Naive thymus-derived CD8-positive, alpha-beta T cell (primary cell): ENCODE results near the gene GOLGA2. TPM values are rescaled to one million over a fixed set of nuclear protein-coding genes. Genes with fewer than 3 reads are reported as not detected.
"Not testable (repeated sequence)": the region's sequence is repeated elsewhere in the genome, so short reads cannot be mapped to it uniquely, and the experiment has no call there.

Source experiments
- ATAC-seq, 2 donors: fragments of 150-1000 bp; cut with Tn5 transposase in 1 of 2; sonication (Bioruptor Pico), chemical (Tn5 transposase) in 1 of 2; 1 replicate in 1 of 2; 2 replicates in 1 of 2; pipeline ENCODE4 v1.10.0; 2021; ENCODE audit warnings: mild to moderate bottlenecking in 2 of 2, moderate library complexity in 2 of 2
- POLR2A ChIA-PET: fragments of 350-600 bp; sonication (Branson Sonifier 250); formaldehyde crosslinking; loops from one replicate; lab custom pipeline; 2021; ENCODE audit warnings: antibody characterized with exemption; lab: Charles Lee
- DNase-seq, 10 donors: peaks; one replicate each; pipeline versions ENCODE4 v3.0.0 to v3.0.0-alpha.2; 2020 to 2022
- H3K27ac Mint-ChIP-seq, 10 donors: one replicate each; pipeline ENCODE4 v1.8.0; 2020 to 2022; ENCODE audit warnings: mild to moderate bottlenecking in 10 of 10, mixed read lengths in 10 of 10, moderate library complexity in 4 of 10, inconsistent platforms in 1 of 10
- H3K27me3 Mint-ChIP-seq, 5 donors: one replicate each; pipeline ENCODE4 v1.8.0; 2021 to 2022; ENCODE audit warnings: mixed read lengths in 5 of 5
- H3K36me3 Mint-ChIP-seq, 3 donors: one replicate each; pipeline ENCODE4 v1.8.0; 2020 to 2022; ENCODE audit warnings: mixed read lengths in 3 of 3, mild to moderate bottlenecking in 2 of 3, inconsistent platforms in 1 of 3
- H3K4me1 Mint-ChIP-seq, 4 donors: one replicate each; pipeline ENCODE4 v1.8.0; 2021 to 2022; ENCODE audit warnings: mixed read lengths in 4 of 4
- H3K4me3 Mint-ChIP-seq, 10 donors: one replicate each; pipeline ENCODE4 v1.8.0; 2020 to 2022; ENCODE audit warnings: mild to moderate bottlenecking in 10 of 10, mixed read lengths in 10 of 10, moderate library complexity in 6 of 10, inconsistent platforms in 1 of 10
- H3K9me3 Mint-ChIP-seq, 9 donors: one replicate each; pipeline ENCODE4 v1.8.0; 2020 to 2022; ENCODE audit warnings: mixed read lengths in 9 of 9, mild to moderate bottlenecking in 3 of 9, inconsistent platforms in 1 of 9, moderate library complexity in 1 of 9
- polyA plus RNA-seq, 3 donors: library from polyadenylated mRNA; unstranded; fragments of 300-500 nt; fragmentation: Illumina TruSeq; gene quantifications; one replicate each; pipeline ENCODE4 v1.2.3, GENCODE V29; 2021
- total RNA-seq, 8 experiments: library from RNA in 2 of 8; stranded (reverse) in 2 of 8; gene quantifications; one replicate each; pipeline ENCODE4 v1.2.3 and lab custom pipeline; 2021 to 2026

The GOLGA2 gene
- total and polyA plus RNA-seq, 5 experiments from 2014 or later = 4.7 to 64.7 (median 7.4) TPM

DNA sequence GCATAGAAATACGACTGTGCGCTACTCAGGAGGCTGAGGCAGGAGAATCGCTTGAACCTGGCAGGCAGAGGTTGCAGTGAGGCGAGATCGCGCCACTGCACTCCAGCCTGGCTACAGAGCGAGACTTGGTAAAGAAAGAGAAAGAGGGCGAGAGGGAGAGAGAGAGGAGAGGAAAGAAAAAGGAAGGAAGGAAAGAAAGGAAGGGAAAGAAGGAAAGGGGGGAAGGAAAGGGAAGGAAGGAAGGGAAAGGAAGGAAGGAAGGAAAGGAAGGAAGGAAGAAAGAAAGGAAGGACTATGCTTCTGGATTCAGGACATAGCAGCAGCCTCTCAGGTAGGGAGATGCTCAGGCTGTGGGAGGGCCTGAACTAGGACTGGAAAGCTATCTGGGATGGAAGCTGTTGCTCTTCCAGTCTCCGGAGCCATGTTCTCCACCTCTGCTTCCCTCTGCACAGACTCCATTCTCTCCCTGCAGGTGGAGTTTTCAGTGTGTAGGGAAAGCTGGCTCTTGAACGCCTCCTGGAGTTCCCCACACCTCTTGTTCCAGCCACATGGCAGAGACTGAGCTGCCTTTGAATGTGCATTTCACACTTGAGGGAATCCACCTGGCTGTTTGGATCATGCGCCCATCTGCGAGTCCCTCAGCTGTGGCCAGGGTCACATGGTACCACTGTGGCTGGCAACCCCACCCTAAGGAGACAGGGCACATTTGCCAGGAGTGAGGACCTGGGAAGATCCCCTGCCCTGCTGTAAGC, 9.4 kb upstream of the GOLGA2 start:
- Mint-ChIP-seq H3K27me3 (no peaks in the 10 kb centered on the region), H3K27ac (peak overlapping the region in 1 of 10 donors; percentile 37), H3K9me3 (no peaks in the 10 kb centered on the region), H3K4me3 (no peak overlapping the region), H3K36me3 (peaks cover 0 to 18% (median 7%) of the 10 kb centered on the region in 3 donors), H3K4me1 (peaks cover 0 to 3% (median under 1%) of the 10 kb centered on the region in 4 donors)
- DNase-seq = no peak
- no peak for ATAC-seq
- POLR2A ChIA-PET = interaction anchor here (0.5 kb wide), 1 partner anchor 74 kb away, joined by 7 read pairs; no protein-coding TSS in a partner anchor

- no peak for DNase-seq
- Mint-ChIP-seq H3K27me3 (no peaks in the 10 kb centered on the region), H3K27ac (no peak overlapping the region), H3K36me3 (peaks cover 0 to 11% (median 9%) of the 10 kb centered on the region in 3 donors), H3K9me3 (no peaks in the 10 kb centered on the region), H3K4me1 (peaks cover 4 to 14% (median 13%) of the 10 kb centered on the region in 4 donors), H3K4me3 (no peak overlapping the region)
- no peak for ATAC-seq
- POLR2A ChIA-PET = interaction anchor here (0.6 kb wide), 1 partner anchor 780 kb away, joined by 7 read pairs; no protein-coding TSS in a partner anchor
Measured at GRCh38 chr9:128282500-128282899, 6.7 kb upstream of the GOLGA2 start.

- POLR2A ChIA-PET = interaction anchor here (0.7 kb wide), 1 partner anchor 31 kb away, joined by 5 read pairs; no protein-coding TSS in a partner anchor
- ATAC-seq (no peak), DNase-seq (no peak)
- Mint-ChIP-seq H3K36me3 (peaks cover 0 to 6% (median 4%) of the 10 kb centered on the region in 3 donors), H3K27ac (peak overlapping the region in 3 of 10 donors; percentile 22 to 77 (median 73)), H3K27me3 (peaks cover 0 to 2% (median 0%) of the 10 kb centered on the region in 5 donors), H3K4me1 (peaks cover 15 to 32% (median 30%) of the 10 kb centered on the region in 4 donors), H3K9me3 (no peaks in the 10 kb centered on the region), H3K4me3 (no peak overlapping the region)
Measured at GRCh38 chr9:128280084-128280622, 4.3 kb upstream of the GOLGA2 start.

GRCh38 chr9:128279088-128280073, 3.6 kb upstream of the GOLGA2 start:
- not testable (repeated sequence) for ATAC-seq, H3K36me3 Mint-ChIP-seq, DNase-seq, H3K27me3 Mint-ChIP-seq, H3K9me3 Mint-ChIP-seq
- Mint-ChIP-seq H3K4me3 (peak overlapping the region in 2 of 10 donors; percentile 25 to 75), H3K4me1 (peaks cover 17 to 39% (median 38%) of the 10 kb centered on the region in 4 donors), H3K27ac (peak overlapping the region in 4 of 10 donors; percentile 54 to 84 (median 76))
- POLR2A ChIA-PET = interaction anchor here (0.7 kb wide), 1 partner anchor 30 kb away, joined by 5 read pairs; no protein-coding TSS in a partner anchor

GRCh38 chr9:128276574-128277270, 915 bp upstream of the GOLGA2 start:
- DNase-seq = peak in 2 of 10 donors; percentile 3 to 9
- peaks cover 22 to 49% (median 46%) of the 10 kb centered on the region in 4 donors for H3K4me1 Mint-ChIP-seq
- POLR2A ChIA-PET = interaction anchor here (0.7 to 2.1 kb wide), 5 partner anchors 24 to 148 kb away, joined by 3 to 14 read pairs (median 6); partner anchors contain the start of gene URM1

GRCh38 chr9:128276008-128276573, 284 bp upstream of the GOLGA2 start, which contains the start of gene SWI5:
Gene SWI5, plus strand, starts transcription at chr9:128276276.
- H3K9me3 Mint-ChIP-seq = no peaks in the 10 kb centered on the region
- H3K27ac Mint-ChIP-seq = peak within 1 kb of the TSS; percentile 94 to 100 (median 98)
- peaks cover 0 to 35% (median 8%) of the 10 kb centered on the region in 3 donors for H3K36me3 Mint-ChIP-seq
- H3K27me3 Mint-ChIP-seq = peaks cover 0 to 2% (median 0%) of the 10 kb centered on the region in 5 donors
- POLR2A ChIA-PET = interaction anchor here (0.6 to 2.1 kb wide), 10 partner anchors 24 to 541 kb away, joined by 3 to 14 read pairs (median 5); partner anchors contain the start of genes TOR2A, TRUB2 and URM1
- ATAC-seq (peak; percentile 96 to 98), DNase-seq (peak; percentile 98 to 100 (median 100))
- peaks cover 22 to 49% (median 46%) of the 10 kb centered on the region in 4 donors for H3K4me1 Mint-ChIP-seq
- peak within 1 kb of the TSS; percentile 94 to 97 (median 96) for H3K4me3 Mint-ChIP-seq

More at GRCh38 chr9:128276574-128277270, 915 bp upstream of the GOLGA2 start:
- Mint-ChIP-seq H3K4me3 (peak overlapping the region; percentile 94 to 97 (median 96)), H3K9me3 (no peaks in the 10 kb centered on the region), H3K36me3 (peaks cover 0 to 28% (median 8%) of the 10 kb centered on the region in 3 donors), H3K27ac (peak overlapping the region; percentile 94 to 100 (median 98)), H3K27me3 (peaks cover 0 to 2% (median 0%) of the 10 kb centered on the region in 5 donors)
- ATAC-seq = no peak

DNA sequence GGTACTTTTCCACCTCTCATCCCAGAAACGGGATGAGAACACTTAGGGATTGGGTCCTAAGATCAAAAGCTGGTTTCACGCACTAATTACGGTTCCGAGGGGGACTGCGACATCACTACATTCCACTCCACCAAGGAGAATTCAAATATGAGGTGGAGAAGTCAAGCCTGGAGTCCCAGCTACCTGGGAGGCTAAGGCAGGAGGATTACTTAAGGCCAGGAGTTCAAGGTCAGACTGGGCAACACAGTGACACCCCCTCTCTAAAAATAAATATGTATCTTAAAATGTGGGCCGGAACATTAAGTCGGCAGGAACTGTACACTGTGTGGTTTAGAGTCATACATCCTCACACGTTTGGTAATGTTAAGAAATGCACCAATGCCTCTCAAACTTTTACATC, 1.6 kb downstream of the GOLGA2 start:
- POLR2A ChIA-PET = interaction anchor here (1.7 kb wide), 1 partner anchor 24 kb away, joined by 4 read pairs; no protein-coding TSS in a partner anchor

DNA sequence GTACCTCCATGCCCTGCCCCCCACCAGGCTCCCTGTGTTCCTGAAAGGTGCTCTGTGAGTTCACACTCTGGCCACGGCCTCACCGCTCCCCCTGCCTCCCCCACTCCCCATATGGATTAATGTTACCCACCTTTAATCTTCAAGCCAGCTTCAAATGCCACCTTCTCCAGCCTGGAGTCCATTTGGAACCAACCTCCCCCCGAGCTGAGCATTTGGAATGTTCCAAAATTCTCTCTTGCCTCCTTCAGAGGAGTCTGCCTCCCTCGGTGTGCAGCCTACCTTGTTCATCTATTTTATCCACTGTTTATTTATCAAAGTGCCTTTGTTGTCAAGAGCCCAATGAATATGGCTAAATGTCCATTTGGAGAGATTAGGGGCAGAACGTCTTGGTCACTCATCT, 4.3 kb downstream of the GOLGA2 start:
- DNase-seq (no peak), ATAC-seq (no peak)
- H3K4me1 Mint-ChIP-seq = peaks cover 14 to 30% (median 23%) of the 10 kb centered on the region in 4 donors
- no peaks in the 10 kb centered on the region for H3K9me3 Mint-ChIP-seq
- no peak overlapping the region for H3K4me3 Mint-ChIP-seq
- H3K27ac Mint-ChIP-seq = peak overlapping the region in 2 of 10 donors; percentile 29 to 57
- POLR2A ChIA-PET = interaction anchor here (0.7 to 0.8 kb wide), 2 partner anchors 10 to 613 kb away, joined by 3 to 4 read pairs; no protein-coding TSS in a partner anchor
- peaks cover 0 to 2% (median 0%) of the 10 kb centered on the region in 5 donors for H3K27me3 Mint-ChIP-seq
- H3K36me3 Mint-ChIP-seq = peaks cover 0 to 54% (median 3%) of the 10 kb centered on the region in 3 donors

More for the DNA sequence above, 1.6 kb downstream of the GOLGA2 start:
- ATAC-seq (no peak), DNase-seq (no peak)
- Mint-ChIP-seq H3K4me3 (peak overlapping the region; percentile 7 to 97 (median 95)), H3K36me3 (peaks cover 0 to 39% (median 3%) of the 10 kb centered on the region in 3 donors), H3K4me1 (peaks cover 22 to 47% (median 38%) of the 10 kb centered on the region in 4 donors), H3K27me3 (peaks cover 0 to 2% (median 0%) of the 10 kb centered on the region in 5 donors), H3K27ac (peak overlapping the region in 6 of 10 donors; percentile 8 to 98 (median 96)), H3K9me3 (no peaks in the 10 kb centered on the region)

GRCh38 chr9:128271112-128271511, 4.7 kb downstream of the GOLGA2 start:
- POLR2A ChIA-PET = interaction anchor here (0.7 to 0.8 kb wide), 2 partner anchors 10 to 614 kb away, joined by 3 to 4 read pairs; no protein-coding TSS in a partner anchor
- no peak for DNase-seq
- peaks cover 0 to 58% (median 3%) of the 10 kb centered on the region in 3 donors for H3K36me3 Mint-ChIP-seq

DNA sequence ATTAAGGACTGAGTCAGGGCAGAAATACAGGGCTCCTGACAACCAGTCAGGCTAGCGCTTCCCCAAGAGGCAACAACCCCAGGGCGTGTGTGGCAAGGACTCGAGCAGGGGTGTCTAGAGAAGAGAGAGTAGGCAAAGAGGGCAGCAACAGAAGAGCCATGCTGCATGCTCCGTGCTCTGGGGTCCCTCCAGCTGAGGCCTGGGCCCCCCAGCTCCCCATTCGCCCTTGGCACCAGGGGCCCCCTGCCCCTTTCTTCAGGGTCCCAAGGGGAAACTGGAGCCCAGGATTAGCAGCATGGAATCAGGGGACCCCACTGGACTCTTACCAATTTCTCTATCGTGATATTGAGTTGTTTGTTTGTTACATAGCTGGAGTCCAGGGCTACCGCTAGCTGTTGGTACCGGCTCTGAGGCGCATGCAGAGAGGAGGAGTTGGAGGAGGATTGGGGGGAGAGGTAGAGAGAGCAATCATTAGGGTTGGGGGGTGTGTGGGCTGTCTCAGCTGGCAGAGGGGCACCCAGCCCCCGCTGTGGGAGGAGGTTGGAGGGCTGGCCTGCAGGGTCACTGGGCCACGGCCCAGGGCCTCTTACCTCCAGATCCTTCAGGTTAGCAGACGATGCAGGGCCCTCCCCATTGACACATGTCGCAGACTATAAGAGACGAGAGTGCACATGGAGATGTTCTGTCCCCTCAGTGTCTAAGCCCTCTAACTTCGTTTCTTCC, 8.8 kb downstream of the GOLGA2 start:
- ATAC-seq = no peak
- Mint-ChIP-seq H3K27ac (peak overlapping the region in 1 of 10 donors; percentile 2), H3K4me1 (peaks cover 0 to 3% (median 1%) of the 10 kb centered on the region in 4 donors), H3K36me3 (peaks cover 0 to 62% (median 5%) of the 10 kb centered on the region in 3 donors), H3K4me3 (no peak overlapping the region), H3K27me3 (no peaks in the 10 kb centered on the region), H3K9me3 (no peaks in the 10 kb centered on the region)
- POLR2A ChIA-PET = no interaction called here
- DNase-seq = no peak

More at GRCh38 chr9:128271112-128271511, 4.7 kb downstream of the GOLGA2 start:
- H3K9me3 Mint-ChIP-seq = no peaks in the 10 kb centered on the region
- no peak for ATAC-seq
- H3K27ac Mint-ChIP-seq = peak overlapping the region in 1 of 10 donors; percentile 29
- no peak overlapping the region for H3K4me3 Mint-ChIP-seq
- peaks cover 0 to 2% (median 0%) of the 10 kb centered on the region in 5 donors for H3K27me3 Mint-ChIP-seq
- H3K4me1 Mint-ChIP-seq = peaks cover 10 to 26% (median 19%) of the 10 kb centered on the region in 4 donors
